Measurements from ENCODE around the gene CHCHD10. TPM values are rescaled to one million over a fixed set of nuclear protein-coding genes. Genes with fewer than 3 reads are reported as not detected.

CHCHD10 gene
- total RNA-seq, 1 donor from 2014 or later = 60.9 TPM

DNA sequence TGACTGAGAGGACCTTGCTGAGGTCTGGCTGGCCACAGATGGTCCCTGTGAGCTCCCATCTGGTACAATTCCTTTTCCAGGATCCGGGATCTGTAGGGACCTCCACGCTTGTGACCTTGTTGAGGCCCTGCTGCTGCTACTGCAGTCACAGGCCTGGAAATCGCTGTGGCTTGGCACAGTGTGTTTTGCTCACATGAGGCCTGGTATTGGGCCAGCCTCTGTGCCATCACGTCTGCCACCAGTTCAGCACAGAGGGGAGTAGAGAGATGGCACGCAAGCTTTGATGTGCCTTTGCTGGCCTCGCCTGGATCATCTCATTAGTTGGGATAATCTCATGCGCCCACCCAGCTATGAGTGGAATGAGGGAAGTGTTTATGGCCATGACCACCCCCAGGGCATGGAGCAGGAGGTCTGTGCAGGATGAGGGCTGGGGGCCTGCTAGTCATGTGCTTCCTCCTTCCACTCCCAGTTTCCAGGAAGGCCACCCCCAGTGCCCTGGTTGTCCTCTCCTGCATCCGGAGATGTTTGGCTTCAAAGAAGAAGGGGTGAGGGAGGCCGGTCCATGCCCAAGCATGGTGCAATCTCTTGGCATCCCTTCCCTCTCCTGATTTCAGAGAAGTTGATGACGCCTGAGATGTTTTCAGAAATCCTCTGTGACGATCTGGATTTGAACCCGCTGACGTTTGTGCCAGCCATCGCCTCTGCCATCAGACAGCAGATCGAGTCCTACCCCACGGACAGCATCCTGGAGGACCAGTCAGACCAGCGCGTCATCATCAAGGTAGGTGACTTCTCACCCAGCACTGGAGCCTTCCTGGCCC is 48.6 kb upstream of the CHCHD10 start:
- Histone ChIP-seq H3K79me2 (ENCODE audit: insufficient read depth, low read length) (no peaks in the 10 kb centered on the region), H4K20me1 (ENCODE audit: insufficient read depth, low read length) (peaks cover 6% of the 10 kb centered on the region), H3K4me1 (ENCODE audit: insufficient read depth, low read length) (no peaks in the 10 kb centered on the region), H2AFZ (ENCODE audit: low read depth, low read length) (no peak overlapping the region), H3K9me3 (ENCODE audit: insufficient read depth, low read depth, low read length) (no peaks in the 10 kb centered on the region), H3K9ac (ENCODE audit: low read length) (no peak overlapping the region), H3K4me3 (ENCODE audit: insufficient read depth, low read depth, low read length) (no peak overlapping the region), H3K27me3 (ENCODE audit: insufficient read depth, low read length) (no peaks in the 10 kb centered on the region), H3K27ac (ENCODE audit: low read depth, low read length) (no peak overlapping the region), H3K4me2 (ENCODE audit: low read length) (no peak overlapping the region), H3K36me3 (ENCODE audit: insufficient read depth, low read length) (peaks cover 31% of the 10 kb centered on the region)
- peaks cover 7% of the 10 kb centered on the region for H3K4me1 Mint-ChIP-seq (ENCODE audit: low read depth, unreplicated experiment)
- no peak overlapping the region for H3K27ac Mint-ChIP-seq (ENCODE audit: unreplicated experiment)
- DNase-seq (ENCODE audit: low read depth) (no peak), FAIRE-seq (no peak)
- TF ChIP-seq, protein P1, sequence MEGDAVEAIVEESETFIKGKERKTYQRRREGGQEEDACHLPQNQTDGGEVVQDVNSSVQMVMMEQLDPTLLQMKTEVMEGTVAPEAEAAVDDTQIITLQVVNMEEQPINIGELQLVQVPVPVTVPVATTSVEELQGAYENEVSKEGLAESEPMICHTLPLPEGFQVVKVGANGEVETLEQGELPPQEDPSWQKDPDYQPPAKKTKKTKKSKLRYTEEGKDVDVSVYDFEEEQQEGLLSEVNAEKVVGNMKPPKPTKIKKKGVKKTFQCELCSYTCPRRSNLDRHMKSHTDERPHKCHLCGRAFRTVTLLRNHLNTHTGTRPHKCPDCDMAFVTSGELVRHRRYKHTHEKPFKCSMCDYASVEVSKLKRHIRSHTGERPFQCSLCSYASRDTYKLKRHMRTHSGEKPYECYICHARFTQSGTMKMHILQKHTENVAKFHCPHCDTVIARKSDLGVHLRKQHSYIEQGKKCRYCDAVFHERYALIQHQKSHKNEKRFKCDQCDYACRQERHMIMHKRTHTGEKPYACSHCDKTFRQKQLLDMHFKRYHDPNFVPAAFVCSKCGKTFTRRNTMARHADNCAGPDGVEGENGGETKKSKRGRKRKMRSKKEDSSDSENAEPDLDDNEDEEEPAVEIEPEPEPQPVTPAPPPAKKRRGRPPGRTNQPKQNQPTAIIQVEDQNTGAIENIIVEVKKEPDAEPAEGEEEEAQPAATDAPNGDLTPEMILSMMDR (IDR thresholded peaks at IDR 0.05; ENCODE audit: insufficient read depth, low read depth, low read length) = no peak
- TF ChIP-seq EZH2 (IDR thresholded peaks at IDR 0.05; ENCODE audit: insufficient read depth, low read length) = no peak
- H3K36me3 Mint-ChIP-seq (ENCODE audit: low read depth, unreplicated experiment) = peaks cover 13% of the 10 kb centered on the region
- no peaks in the 10 kb centered on the region for H3K9me3 Mint-ChIP-seq (ENCODE audit: unreplicated experiment)
- no peak overlapping the region for H3K4me3 Mint-ChIP-seq (ENCODE audit: unreplicated experiment)
- H3K27me3 Mint-ChIP-seq (ENCODE audit: low read depth, unreplicated experiment) = no peaks in the 10 kb centered on the region

DNA sequence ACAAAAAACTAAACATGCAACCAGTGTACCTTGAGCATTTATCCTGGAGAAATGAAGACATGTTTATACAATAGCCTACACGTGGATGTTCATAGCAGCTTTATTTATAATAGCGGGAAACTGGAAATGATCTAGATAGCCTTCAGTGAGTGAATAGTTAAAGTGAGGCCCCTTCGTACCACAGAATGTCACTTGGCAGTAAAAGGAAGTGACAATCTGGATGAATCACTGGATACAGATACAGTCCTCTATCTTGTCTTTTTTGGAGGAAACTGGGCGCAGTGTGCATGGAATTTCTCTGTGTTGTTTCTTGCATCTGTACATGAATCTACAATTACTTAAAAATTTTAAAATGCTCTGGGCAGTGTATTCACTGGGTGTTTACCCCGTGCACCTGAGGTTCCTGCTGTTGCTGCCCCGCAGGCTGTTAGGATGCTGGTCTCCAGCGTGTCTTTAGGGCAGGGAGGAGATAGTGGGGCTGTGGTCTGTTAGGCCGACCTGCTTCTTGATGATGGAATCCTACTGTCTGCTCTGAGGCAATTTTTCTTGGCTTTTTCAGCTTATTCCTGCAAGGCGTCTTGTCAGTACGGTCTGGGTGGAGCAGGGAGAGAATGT is 47.9 kb upstream of the CHCHD10 start:
- no peak for FAIRE-seq
- Mint-ChIP-seq H3K4me3 (ENCODE audit: unreplicated experiment) (no peak overlapping the region), H3K4me1 (ENCODE audit: low read depth, unreplicated experiment) (peaks cover 7% of the 10 kb centered on the region), H3K27me3 (ENCODE audit: low read depth, unreplicated experiment) (no peaks in the 10 kb centered on the region), H3K9me3 (ENCODE audit: unreplicated experiment) (no peaks in the 10 kb centered on the region), H3K27ac (ENCODE audit: unreplicated experiment) (no peak overlapping the region), H3K36me3 (ENCODE audit: low read depth, unreplicated experiment) (peaks cover 9% of the 10 kb centered on the region)
- Histone ChIP-seq H4K20me1 (ENCODE audit: insufficient read depth, low read length) (peaks cover 6% of the 10 kb centered on the region), H3K4me3 (ENCODE audit: insufficient read depth, low read depth, low read length) (no peak overlapping the region), H3K9ac (ENCODE audit: low read length) (no peak overlapping the region), H3K79me2 (ENCODE audit: insufficient read depth, low read length) (no peaks in the 10 kb centered on the region), H3K4me1 (ENCODE audit: insufficient read depth, low read length) (no peaks in the 10 kb centered on the region), H3K27me3 (ENCODE audit: insufficient read depth, low read length) (no peaks in the 10 kb centered on the region), H3K27ac (ENCODE audit: low read depth, low read length) (no peak overlapping the region), H3K4me2 (ENCODE audit: low read length) (no peak overlapping the region), H2AFZ (ENCODE audit: low read depth, low read length) (no peak overlapping the region), H3K36me3 (ENCODE audit: insufficient read depth, low read length) (peaks cover 30% of the 10 kb centered on the region), H3K9me3 (ENCODE audit: insufficient read depth, low read depth, low read length) (no peaks in the 10 kb centered on the region)
- DNase-seq (ENCODE audit: low read depth) = no peak
- TF ChIP-seq, protein P1 (IDR thresholded peaks at IDR 0.05; ENCODE audit: insufficient read depth, low read depth, low read length) = no peak
- TF ChIP-seq EZH2 (IDR thresholded peaks at IDR 0.05; ENCODE audit: insufficient read depth, low read length) = no peak

DNA sequence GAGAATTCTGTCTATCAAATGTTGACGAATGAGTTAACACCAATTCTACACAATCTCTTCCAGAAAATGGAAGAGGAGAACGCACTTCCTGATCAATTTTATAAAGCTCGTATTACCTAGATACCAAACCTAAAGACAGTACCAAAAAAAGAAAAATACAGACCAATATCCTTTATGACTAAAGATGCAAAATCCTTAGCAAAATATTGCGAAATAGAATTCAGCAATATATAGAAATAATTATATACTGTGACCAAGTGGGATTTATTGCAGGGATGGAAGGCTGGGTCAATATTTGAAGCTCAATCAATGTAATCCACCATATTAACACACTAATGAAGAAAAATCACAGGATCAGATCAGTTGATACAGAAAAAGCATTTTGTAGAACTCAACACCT is 44.6 kb upstream of the CHCHD10 start:
- FAIRE-seq (no peak), DNase-seq (ENCODE audit: low read depth) (no peak)
- Histone ChIP-seq H3K9me3 (ENCODE audit: insufficient read depth, low read depth, low read length) (no peaks in the 10 kb centered on the region), H3K4me2 (ENCODE audit: low read length) (no peak overlapping the region), H2AFZ (ENCODE audit: low read depth, low read length) (no peak overlapping the region), H3K36me3 (ENCODE audit: insufficient read depth, low read length) (peaks cover 20% of the 10 kb centered on the region), H3K79me2 (ENCODE audit: insufficient read depth, low read length) (no peaks in the 10 kb centered on the region), H3K9ac (ENCODE audit: low read length) (no peak overlapping the region), H3K4me1 (ENCODE audit: insufficient read depth, low read length) (no peaks in the 10 kb centered on the region), H4K20me1 (ENCODE audit: insufficient read depth, low read length) (peaks cover 6% of the 10 kb centered on the region), H3K27ac (ENCODE audit: low read depth, low read length) (no peak overlapping the region), H3K27me3 (ENCODE audit: insufficient read depth, low read length) (no peaks in the 10 kb centered on the region), H3K4me3 (ENCODE audit: insufficient read depth, low read depth, low read length) (no peak overlapping the region)
- no peaks in the 10 kb centered on the region for H3K9me3 Mint-ChIP-seq (ENCODE audit: unreplicated experiment)
- no peak overlapping the region for H3K27ac Mint-ChIP-seq (ENCODE audit: unreplicated experiment)
- H3K4me3 Mint-ChIP-seq (ENCODE audit: unreplicated experiment) = no peak overlapping the region
- no peaks in the 10 kb centered on the region for H3K27me3 Mint-ChIP-seq (ENCODE audit: low read depth, unreplicated experiment)
- peaks cover 7% of the 10 kb centered on the region for H3K4me1 Mint-ChIP-seq (ENCODE audit: low read depth, unreplicated experiment)
- H3K36me3 Mint-ChIP-seq (ENCODE audit: low read depth, unreplicated experiment) = peaks cover 2% of the 10 kb centered on the region
- TF ChIP-seq EZH2 (IDR thresholded peaks at IDR 0.05; ENCODE audit: insufficient read depth, low read length) = no peak
- TF ChIP-seq, protein P1 (IDR thresholded peaks at IDR 0.05; ENCODE audit: insufficient read depth, low read depth, low read length) = no peak
